GM12878 (cell line): ENCODE data around the gene RAD51B.

Experiments
- EP300 ChIP-seq, 2 experiments: fragments of 150-350 bp in 1 of 2; IDR thresholded peaks; 2 replicates each; pipeline ENCODE4 v1.6.1; 2011 to 2012; ENCODE audit warnings: low read depth in 2 of 2, low read length in 2 of 2, borderline replicate concordance in 1 of 2, improper control_type of control experiment in 1 of 2, inconsistent platforms in 1 of 2; ENCODE audit not compliant: control insufficient read depth in 1 of 2
- GABPA ChIP-seq: IDR thresholded peaks from 2 replicates; pipeline ENCODE4 v1.6.1; 2014; ENCODE audit warnings: antibody characterized with exemption, low read depth, mild to moderate bottlenecking, inconsistent platforms
- KDM1A ChIP-seq: fragments of 200-600 bp; sonication (generic); IDR thresholded peaks from 2 replicates; pipeline ENCODE4 v1.6.1; 2016; ENCODE audit warnings: borderline replicate concordance
- MYC ChIP-seq: IDR thresholded peaks from 2 replicates; pipeline ENCODE4 v1.6.1; 2011; ENCODE audit warnings: mild to moderate bottlenecking, low read length, moderate library complexity, inconsistent platforms; ENCODE audit not compliant: insufficient read depth, insufficient replicate concordance, insufficient read length, severe bottlenecking
- POLR2A ChIP-seq: IDR thresholded peaks from 2 replicates; pipeline ENCODE4 v1.6.1; 2011; ENCODE audit warnings: low read depth, mild to moderate bottlenecking, low read length
- ZNF274 ChIP-seq: IDR thresholded peaks from one replicate; pipeline ENCODE4 v1.8.0; 2011; ENCODE audit not compliant: insufficient read length, insufficient read depth
- TF ChIP-seq, protein P1 (sequence below), 3 experiments: IDR thresholded peaks in 2 of 3; conservative IDR thresholded peaks in 1 of 3; 2 replicates each; pipeline ENCODE4 v1.5.1; 2011; ENCODE audit warnings: low read depth in 3 of 3, low read length in 3 of 3, mild to moderate bottlenecking in 3 of 3, control low read depth in 2 of 3, moderate library complexity in 2 of 3, inconsistent platforms in 1 of 3, mixed read lengths in 1 of 3; ENCODE audit not compliant: control insufficient read depth in 2 of 3, insufficient read depth in 1 of 3; ENCODE audit errors: extremely low read depth in 1 of 3

DNA sequence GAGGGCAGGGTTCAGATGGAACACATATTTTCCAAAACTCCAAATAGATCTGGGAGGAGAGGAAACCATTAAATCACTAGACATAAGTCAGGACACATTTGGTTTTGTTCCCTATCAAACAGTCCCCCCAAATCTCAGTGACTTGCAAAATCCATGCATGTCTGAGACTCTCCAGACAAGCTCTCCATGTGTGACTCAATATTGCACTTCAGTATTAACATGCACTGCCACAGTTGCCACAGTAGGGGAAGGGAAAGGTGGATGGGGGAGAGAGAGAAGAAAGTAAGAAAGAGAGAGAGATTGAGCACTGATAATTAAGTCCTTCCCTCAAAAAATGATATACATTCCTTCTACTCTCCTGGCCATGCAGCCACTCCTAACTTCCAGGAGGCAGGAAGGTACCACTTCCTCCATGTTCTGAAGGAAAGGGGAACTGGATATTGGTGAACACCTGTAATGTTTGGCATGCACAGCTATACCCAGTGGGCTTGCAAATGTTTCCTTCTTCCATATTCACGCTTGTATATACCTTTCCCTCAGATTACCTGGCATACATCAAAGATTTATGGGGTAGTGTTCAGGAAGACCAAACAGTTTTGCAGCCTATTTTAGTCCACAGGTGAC lies 663.3 kb downstream of the RAD51B start:
- no peak for TF ChIP-seq ZNF274
- TF ChIP-seq EP300 (IDR thresholded peaks at IDR 0.05; ENCODE audit: borderline replicate concordance in 1 of 2, control insufficient read depth in 1 of 2, low read depth in 2 of 2, low read length in 2 of 2): no peak
- TF ChIP-seq KDM1A: no peak
- TF ChIP-seq, protein P1, sequence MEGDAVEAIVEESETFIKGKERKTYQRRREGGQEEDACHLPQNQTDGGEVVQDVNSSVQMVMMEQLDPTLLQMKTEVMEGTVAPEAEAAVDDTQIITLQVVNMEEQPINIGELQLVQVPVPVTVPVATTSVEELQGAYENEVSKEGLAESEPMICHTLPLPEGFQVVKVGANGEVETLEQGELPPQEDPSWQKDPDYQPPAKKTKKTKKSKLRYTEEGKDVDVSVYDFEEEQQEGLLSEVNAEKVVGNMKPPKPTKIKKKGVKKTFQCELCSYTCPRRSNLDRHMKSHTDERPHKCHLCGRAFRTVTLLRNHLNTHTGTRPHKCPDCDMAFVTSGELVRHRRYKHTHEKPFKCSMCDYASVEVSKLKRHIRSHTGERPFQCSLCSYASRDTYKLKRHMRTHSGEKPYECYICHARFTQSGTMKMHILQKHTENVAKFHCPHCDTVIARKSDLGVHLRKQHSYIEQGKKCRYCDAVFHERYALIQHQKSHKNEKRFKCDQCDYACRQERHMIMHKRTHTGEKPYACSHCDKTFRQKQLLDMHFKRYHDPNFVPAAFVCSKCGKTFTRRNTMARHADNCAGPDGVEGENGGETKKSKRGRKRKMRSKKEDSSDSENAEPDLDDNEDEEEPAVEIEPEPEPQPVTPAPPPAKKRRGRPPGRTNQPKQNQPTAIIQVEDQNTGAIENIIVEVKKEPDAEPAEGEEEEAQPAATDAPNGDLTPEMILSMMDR (IDR thresholded peaks at IDR 0.05 in 2 of 3, conservative IDR thresholded peaks at IDR 0.05 in 1 of 3; ENCODE audit: control insufficient read depth in 2 of 3, extremely low read depth in 1 of 3, insufficient read depth in 1 of 3, low read depth in 3 of 3, low read length in 3 of 3): no peak
- TF ChIP-seq MYC: no peak
- TF ChIP-seq GABPA: no peak
- TF ChIP-seq POLR2A: no peak
